G401.6 (cell line): Measurements from ENCODE around the gene SLC26A11.
"Not testable (repeated sequence)": the region's sequence is repeated elsewhere in the genome, so short reads cannot be mapped to it uniquely, and the experiment has no call there.

Experiments used
- FAIRE-seq: peaks from 2 replicates; lab custom pipeline; 2012; peaks lifted over from hg19 to GRCh38; lab: Jason Lieb, UNC

The SLC26A11 gene

GRCh38 chr17:80285237-80285920, 65.2 kb downstream of the SLC26A11 start:
- no peak for FAIRE-seq

DNA sequence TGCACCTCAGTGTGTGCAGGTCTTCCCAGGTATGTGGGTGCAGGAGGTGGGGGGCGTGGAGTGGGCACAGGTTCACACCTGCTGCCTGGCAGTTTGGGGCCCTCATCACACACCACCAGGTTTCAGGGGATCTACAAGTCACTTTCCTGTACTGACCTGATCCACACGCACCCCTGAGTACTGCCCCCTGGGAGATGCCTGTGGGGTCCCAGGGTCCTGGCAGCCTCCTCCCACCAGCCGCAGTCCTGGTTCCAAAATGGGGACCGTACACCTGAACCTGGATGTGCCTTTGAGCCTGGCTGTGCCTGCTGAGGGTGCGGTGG, 66.4 kb downstream of the SLC26A11 start:
- no peak for FAIRE-seq

- no peak for FAIRE-seq
Observed at GRCh38 chr17:80287038-80287437, 66.8 kb downstream of the SLC26A11 start.

GRCh38 chr17:80287806-80288567, 67.8 kb downstream of the SLC26A11 start:
- no peak for FAIRE-seq

GRCh38 chr17:80289616-80290015, 69.4 kb downstream of the SLC26A11 start:
- no peak for FAIRE-seq

GRCh38 chr17:80290156-80290555, 69.9 kb downstream of the SLC26A11 start:
- FAIRE-seq: no peak

- FAIRE-seq: no peak
Observed at GRCh38 chr17:80291260-80291659, 71.0 kb downstream of the SLC26A11 start.

- no peak for FAIRE-seq
Observed at GRCh38 chr17:80291691-80292487, 71.7 kb downstream of the SLC26A11 start.

DNA sequence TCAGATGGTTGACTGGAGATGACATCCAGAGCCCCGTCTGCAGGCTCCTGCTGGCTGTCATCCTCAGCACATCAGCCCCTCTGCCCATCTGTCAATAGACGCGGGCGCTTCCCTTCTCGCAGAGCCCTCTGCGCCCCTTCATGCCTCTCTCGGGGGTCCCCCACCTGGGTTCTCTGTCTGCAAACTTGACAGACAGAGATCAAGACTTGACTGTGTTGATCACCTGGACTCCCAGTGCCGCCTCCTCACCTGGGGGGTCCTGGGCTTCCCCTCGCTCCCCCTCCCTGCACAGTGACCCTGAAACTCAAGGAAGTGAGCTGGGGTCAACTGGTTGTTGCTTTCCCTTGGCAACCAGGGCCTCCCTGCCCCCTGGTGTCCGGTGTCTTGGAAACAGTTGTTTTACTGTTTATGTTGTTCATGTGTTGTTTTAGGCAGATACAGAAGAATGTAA, 72.3 kb downstream of the SLC26A11 start:
- no peak for FAIRE-seq

DNA sequence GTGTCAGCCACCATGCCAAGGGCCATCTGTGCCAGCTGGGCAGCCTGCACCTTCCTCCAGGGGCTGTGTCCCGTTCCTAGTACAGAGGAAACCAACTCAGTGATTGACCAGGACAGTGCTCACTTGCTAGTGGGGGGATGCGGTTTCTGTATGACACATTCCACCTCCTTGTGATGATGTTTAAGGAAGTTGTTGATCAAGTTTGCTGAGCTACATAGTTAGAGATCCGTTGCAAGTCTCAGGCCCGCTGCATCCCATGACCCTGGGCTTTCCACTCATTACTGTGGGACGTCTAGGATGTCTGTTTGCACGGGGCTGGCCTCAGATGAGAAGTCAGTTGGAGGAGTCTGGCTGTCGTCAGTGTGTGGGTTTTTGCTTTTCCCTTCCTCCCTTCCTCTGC, 74.0 kb downstream of the SLC26A11 start:
- FAIRE-seq: no peak

DNA sequence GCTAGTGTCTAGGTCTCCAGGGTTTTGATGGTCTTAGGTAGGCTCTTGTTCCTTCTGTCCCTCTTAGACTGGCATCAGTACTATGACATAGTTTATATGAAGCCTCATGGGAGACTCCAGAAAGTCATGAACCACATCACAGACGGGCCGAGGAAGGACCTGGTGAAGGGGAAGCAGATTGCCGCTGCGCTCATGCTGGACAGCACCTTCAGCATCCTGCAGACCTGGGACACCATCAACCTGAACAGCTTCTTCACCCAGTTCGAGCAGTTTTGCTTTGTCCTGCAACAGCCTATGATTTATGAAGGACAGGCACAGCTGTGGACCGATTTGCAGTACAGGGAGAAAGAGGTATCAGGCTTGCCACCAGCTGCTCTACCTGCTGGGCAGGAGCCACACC, 74.4 kb downstream of the SLC26A11 start:
- FAIRE-seq: no peak

- FAIRE-seq: no peak
Observed at GRCh38 chr17:80295146-80295545, 74.9 kb downstream of the SLC26A11 start.

GRCh38 chr17:80295559-80295958, 75.3 kb downstream of the SLC26A11 start:
- no peak for FAIRE-seq

DNA sequence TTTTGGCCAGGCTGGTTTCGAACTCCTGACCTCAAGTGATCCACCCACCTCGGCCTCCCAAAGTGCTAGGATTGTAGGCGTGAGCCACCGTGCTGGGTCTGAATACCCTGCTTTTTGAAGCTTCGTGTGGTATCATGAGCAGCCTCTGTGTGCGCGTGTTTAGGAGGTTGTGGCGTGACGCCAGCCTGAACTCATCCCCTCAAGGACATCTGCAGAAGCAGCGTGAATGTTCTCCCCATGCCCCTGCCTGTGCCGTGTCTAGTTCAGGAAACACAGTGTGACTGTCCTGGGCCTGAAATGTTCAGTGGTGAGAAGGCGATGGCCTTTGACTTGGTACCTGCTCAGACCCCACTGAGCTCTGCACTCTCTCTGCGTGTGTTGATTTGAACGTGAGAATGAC, 76.0 kb downstream of the SLC26A11 start:
- FAIRE-seq: no peak

DNA sequence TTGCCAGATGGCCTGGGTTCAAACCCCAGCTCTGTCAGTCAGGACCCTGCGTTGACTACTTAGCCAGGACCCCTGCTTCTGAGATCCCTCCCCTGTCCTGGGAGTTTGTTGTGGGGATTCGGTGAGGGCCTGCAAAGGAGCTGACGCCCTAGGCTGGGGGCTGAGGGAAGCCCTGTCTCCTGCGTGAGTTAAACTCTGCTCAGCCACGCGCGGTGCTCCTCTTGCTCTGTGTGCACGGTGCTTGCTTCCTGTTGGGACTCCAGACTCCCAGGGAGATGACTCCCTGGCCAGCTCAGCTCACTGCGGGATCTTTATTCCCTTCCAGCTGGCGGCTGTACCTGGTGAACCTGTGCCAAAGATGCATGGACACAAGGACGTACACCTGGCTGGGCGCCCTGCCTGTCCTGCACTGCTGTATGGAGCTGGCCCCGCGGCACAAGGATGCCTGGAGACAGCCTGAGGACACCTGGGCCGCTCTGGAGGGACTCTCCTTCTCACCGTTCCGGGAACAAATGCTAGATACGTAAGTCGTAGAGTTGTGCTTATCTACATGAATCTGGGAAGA, 77.9 kb downstream of the SLC26A11 start:
- FAIRE-seq: no peak

GRCh38 chr17:80299350-80300100, 79.3 kb downstream of the SLC26A11 start:
- peak; percentile 40 for FAIRE-seq

- FAIRE-seq: not testable (repeated sequence)
Observed at GRCh38 chr17:80300756-80301155, 80.5 kb downstream of the SLC26A11 start.
